Measurements from ENCODE around the gene KY.

DNA sequence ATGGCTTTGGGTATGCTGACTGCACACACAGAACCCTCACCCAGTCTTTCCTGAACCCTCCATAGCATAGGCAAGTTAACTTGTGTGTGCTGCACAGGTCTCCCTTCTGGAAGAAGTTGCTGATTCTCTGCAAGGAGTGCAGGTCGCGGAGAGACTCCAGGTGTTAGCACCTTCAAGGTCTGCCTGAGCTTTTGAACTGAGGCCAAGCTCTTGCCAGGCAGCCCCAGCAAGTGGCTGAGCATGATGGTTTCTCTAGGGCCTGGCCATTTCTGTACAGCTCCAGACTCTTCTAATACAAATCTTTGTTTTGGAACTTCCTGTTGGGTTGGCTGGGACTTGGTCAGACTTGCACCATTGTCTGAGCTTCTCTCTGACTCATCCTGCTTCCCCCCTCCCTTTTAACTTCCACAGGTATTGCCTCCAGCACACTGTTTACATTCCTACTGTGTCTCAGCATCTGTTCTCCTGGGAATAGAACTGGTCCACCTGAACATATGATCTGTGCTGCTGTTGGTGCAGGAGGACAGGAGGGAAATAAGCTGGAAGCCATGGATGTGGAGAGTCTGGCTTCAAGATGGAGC is 53.3 kb downstream of the KY start:
- TF ChIP-seq ATF1 (CRISPR knock-in tag; IDR thresholded peaks at IDR 0.05) (no peak), ATF1 (tag; IDR thresholded peaks at IDR 0.05) (no peak), FOXA1 (IDR thresholded peaks at IDR 0.05; ENCODE audit: borderline replicate concordance) (no peak)

Measured in K562 (cell line).